ENCODE measurements around the gene COQ3.

Gene COQ3

DNA sequence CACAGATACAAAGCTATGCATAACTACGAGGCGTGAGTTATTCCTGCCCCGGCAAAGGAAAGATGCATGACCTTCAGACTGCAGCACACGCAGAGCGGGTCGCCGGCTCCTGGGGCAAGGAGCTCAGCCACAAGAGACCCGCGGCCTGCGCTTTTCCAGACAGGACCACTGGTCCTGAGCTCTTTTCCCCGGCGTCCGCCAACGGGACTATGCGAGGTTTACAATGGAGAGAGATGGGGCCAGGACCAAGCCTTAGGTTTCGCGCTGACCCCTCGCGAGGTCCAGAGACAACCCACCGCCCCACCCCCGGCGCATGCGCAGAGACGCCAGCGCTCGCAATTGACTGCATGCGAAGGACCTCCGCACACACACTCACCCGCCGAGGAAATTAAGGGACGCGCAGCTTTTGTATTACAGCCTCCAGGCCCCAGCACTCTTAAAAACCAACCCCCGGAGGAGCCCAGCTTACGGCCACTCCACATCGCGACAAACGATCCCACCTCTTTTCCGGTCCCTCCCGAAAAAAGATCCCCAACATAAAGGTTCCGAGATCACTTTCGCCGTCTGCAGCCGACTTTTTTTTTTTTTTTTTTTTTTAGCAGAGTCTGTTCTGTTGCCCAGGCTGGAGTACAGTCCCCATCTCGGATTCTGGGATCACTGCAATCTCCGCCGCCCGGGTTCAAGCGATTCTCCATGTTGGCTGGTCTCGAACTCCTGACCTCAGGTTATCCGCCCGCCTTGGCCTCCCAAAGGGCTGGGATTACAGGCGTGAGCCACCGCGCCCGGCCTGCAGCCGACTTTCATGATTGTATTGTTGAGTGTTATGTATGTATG is at the start of gene COQ3:
COQ3 (minus strand) TSS at position 498 of the 834 bp plus-strand sequence; CDS start at position 482, 16 bp downstream.
- H3K27ac ChIP-seq = peak within 1 kb of the TSS; percentile 58 to 90
- peak within 1 kb of the TSS; percentile 87 for H3K4me3 ChIP-seq
- TF ChIP-seq, protein P1, sequence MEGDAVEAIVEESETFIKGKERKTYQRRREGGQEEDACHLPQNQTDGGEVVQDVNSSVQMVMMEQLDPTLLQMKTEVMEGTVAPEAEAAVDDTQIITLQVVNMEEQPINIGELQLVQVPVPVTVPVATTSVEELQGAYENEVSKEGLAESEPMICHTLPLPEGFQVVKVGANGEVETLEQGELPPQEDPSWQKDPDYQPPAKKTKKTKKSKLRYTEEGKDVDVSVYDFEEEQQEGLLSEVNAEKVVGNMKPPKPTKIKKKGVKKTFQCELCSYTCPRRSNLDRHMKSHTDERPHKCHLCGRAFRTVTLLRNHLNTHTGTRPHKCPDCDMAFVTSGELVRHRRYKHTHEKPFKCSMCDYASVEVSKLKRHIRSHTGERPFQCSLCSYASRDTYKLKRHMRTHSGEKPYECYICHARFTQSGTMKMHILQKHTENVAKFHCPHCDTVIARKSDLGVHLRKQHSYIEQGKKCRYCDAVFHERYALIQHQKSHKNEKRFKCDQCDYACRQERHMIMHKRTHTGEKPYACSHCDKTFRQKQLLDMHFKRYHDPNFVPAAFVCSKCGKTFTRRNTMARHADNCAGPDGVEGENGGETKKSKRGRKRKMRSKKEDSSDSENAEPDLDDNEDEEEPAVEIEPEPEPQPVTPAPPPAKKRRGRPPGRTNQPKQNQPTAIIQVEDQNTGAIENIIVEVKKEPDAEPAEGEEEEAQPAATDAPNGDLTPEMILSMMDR (IDR thresholded peaks at IDR 0.05) = no peak
- DNase-seq (ENCODE audit: low spot score) = peak; percentile 75

DNA sequence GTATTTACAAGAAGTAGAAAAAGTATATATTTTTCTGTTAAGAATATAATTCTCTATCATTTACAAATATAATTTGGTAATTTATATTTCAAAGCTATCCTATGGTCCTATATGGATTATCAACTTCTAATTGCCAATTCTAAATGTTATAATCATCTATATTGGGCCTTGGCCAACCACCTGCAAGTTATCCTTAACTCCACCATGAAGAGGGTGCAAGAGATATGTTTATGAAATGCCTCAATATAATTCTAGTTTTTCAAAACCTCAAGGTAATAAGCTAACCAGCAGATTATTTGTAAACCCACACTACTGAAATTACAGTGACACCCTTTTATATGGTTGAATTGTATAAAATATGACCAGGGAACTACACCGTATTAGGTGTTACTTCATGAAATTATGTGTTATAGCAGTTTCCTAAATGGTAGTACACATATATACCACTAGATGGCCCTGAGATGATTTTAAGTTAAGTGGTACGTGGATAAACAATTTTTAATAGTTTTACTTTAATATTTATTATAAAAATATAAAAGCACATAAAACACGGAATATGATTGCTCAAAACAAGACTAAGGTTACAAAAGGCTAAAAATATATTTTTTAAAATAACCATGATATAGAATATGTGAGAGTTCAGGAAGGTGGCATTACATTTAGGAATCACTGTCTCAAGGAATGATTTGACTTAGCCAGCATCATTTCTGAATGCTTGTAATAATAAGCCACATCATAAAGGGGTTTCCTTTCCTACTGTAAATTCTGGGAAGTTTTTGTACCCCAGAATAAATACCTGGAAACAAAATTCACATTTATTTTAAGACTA is 40.9 kb upstream of the COQ3 start:
- Histone ChIP-seq H3K27ac (no peak overlapping the region), H3K4me3 (no peak overlapping the region)
- DNase-seq (ENCODE audit: low spot score) = no peak
- TF ChIP-seq, protein P1 (IDR thresholded peaks at IDR 0.05) = peak; percentile 47

DNA sequence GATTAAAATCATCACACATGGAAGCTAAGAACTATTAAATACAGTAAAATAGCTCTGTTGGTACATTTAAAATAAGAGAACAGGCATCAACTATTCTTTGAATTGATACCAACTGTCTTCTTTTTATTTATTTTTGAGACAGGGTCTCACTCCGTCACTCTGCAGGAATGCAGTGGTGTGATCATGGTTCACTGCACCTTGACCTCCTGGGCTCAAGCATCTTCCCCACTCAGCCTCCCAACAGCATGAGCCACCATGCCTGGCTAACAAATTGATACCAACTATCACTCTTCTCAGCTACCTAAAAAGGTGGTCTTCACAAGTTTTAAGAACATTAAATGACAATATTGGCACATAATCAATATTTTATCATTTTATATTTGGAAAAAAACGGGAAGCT is 38.9 kb upstream of the COQ3 start:
- TF ChIP-seq, protein P1 (IDR thresholded peaks at IDR 0.05) = no peak
- no peak for DNase-seq (ENCODE audit: low spot score)
- no peak overlapping the region for H3K27ac ChIP-seq

DNA sequence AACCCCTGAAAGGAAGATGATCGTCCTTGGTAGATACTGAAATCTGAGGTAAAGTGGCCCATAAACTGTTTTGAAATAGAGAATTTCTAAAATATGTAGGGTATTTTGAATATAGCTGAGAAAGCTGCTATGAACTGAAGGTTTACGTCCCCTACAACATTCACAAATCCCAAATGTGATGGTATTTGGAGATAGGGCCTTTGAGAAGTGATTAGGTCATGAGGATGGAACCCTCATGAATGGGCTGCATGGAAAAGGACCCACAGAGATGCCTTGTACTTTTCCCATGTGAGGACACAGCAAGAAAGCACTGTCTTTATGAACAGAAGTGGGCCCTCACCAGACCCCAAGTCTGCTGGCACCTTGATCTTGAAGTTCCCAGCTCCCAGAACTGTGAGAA is 37.9 kb upstream of the COQ3 start:
- no peak overlapping the region for H3K27ac ChIP-seq
- H3K4me3 ChIP-seq = no peak overlapping the region
- TF ChIP-seq, protein P1 (IDR thresholded peaks at IDR 0.05) = no peak
- DNase-seq (ENCODE audit: low spot score) = no peak

More for the DNA sequence above, 38.9 kb upstream of the COQ3 start:
- H3K4me3 ChIP-seq = no peak overlapping the region

GRCh38 chr6:99427988-99428387 is 34.0 kb upstream of the COQ3 start:
- TF ChIP-seq, protein P1 (IDR thresholded peaks at IDR 0.05) = no peak
- DNase-seq (ENCODE audit: low spot score) = no peak
- Histone ChIP-seq H3K4me3 (no peak overlapping the region), H3K27ac (no peak overlapping the region)

DNA sequence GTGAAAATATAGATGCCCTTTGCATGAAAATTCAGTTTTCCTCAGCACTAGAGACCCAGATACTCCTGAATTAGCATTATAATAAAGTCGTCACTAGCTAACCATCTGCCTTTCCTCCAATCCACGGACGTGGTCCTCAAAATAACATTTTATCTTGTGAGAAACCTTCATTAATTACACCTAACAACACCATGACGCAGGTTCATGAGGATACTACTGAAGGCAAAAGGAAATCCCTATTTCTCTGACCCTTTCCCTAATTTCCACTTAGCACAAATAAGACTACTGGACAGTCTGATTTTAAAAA is 32.4 kb upstream of the COQ3 start:
- TF ChIP-seq, protein P1 (IDR thresholded peaks at IDR 0.05) = no peak
- H3K27ac ChIP-seq = peak overlapping the region; percentile 98 to 99
- no peak for DNase-seq (ENCODE audit: low spot score)

More for the DNA sequence above, 32.4 kb upstream of the COQ3 start:
- H3K4me3 ChIP-seq = peak overlapping the region; percentile 91
